ENCODE results near the gene NUDC.

GRCh38 chr1:26959270-26959669 is 37.7 kb downstream of the NUDC start:
- TF ChIP-seq REPIN1 (tag by site-specific recombination; IDR thresholded peaks at IDR 0.05; ENCODE audit: low read depth) (no peak), ZNF274 (IDR thresholded peaks at IDR 0.05; ENCODE audit: low read length) (no peak), ZNF274 (tag by site-specific recombination; IDR thresholded peaks at IDR 0.05; ENCODE audit: borderline replicate concordance) (no peak), ZNF558 (tag by site-specific recombination; IDR thresholded peaks at IDR 0.05) (no peak), YY1 (tag by site-specific recombination; IDR thresholded peaks at IDR 0.05) (no peak), ZNF214 (tag by site-specific recombination; IDR thresholded peaks at IDR 0.05; ENCODE audit: borderline replicate concordance) (no peak)
